Measurements from ENCODE around the gene NPDC1. TPM values are rescaled to one million over a fixed set of nuclear protein-coding genes. Genes with fewer than 3 reads are reported as not detected.

The NPDC1 gene
- total RNA-seq, 4 donors from 2014 or later: 25.2 to 221 (median 59.2) TPM

DNA sequence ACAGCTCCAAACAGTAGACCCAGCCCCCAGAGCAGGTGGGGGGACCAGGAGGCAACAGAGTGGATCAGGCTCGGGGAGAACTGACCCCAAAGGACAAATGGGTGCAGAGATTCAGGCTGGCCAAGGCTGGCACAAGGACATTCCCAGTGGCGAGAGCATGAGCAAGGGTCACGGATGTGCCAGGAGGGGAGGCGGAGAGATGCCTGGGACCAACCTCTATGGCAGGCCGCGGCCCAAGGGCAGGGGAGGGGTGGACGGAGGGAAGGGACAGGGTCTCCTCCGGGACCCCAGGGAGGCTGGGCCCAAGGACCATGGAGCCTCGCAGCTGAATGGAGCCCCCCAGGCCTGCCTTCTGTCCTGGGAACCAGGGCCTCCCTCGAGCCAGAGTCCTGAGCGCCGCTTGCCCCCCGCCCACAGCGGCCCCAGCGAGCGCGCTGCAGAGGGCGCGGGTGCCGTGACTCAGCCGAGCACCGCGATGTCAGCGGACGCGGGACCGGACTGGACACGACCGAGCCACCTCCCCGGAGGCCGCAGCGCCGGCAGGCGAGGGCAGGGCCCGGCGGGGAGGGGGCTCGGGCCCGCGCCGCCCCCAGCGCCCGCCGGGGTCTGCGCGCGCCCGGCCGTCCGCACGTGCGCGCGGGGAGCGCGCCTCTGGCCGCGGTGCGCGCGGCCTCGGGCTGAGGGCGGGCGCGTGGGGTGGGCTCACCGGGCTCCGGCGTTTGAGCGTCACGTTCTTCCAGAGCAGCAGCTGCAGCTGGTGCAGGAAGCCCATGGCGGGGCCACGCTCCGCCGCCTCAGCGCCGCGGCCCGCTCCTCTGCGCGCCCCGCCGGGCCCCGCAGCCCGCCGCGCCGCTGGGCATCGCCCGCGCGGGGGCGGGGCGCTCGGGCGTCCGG is 18.4 kb downstream of the NPDC1 start, which contains the start of gene ABCA2:
ABCA2 (minus strand) TSS at position 869 of the 894 bp plus-strand sequence; CDS start at position 772, 97 bp downstream.
- Histone ChIP-seq H3K36me3 (no peaks in the 10 kb centered on the region), H3K4me1 (peaks cover 0 to 18% of the 10 kb centered on the region in 2 donors), H3K27ac (peak within 1 kb of the TSS; percentile 1 to 63), H3K27me3 (no peaks in the 10 kb centered on the region), H3K4me3 (peak within 1 kb of the TSS; percentile 40 to 42), H3K9me3 (no peaks in the 10 kb centered on the region)
- intact Hi-C loops (cut with DNase I; ENCODE audit: low total_unique reads): no loop called here
- no peak for DNase-seq
- TF ChIP-seq POLR2A (IDR thresholded peaks at IDR 0.05): no peak
- TF ChIP-seq, protein P1, sequence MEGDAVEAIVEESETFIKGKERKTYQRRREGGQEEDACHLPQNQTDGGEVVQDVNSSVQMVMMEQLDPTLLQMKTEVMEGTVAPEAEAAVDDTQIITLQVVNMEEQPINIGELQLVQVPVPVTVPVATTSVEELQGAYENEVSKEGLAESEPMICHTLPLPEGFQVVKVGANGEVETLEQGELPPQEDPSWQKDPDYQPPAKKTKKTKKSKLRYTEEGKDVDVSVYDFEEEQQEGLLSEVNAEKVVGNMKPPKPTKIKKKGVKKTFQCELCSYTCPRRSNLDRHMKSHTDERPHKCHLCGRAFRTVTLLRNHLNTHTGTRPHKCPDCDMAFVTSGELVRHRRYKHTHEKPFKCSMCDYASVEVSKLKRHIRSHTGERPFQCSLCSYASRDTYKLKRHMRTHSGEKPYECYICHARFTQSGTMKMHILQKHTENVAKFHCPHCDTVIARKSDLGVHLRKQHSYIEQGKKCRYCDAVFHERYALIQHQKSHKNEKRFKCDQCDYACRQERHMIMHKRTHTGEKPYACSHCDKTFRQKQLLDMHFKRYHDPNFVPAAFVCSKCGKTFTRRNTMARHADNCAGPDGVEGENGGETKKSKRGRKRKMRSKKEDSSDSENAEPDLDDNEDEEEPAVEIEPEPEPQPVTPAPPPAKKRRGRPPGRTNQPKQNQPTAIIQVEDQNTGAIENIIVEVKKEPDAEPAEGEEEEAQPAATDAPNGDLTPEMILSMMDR (IDR thresholded peaks at IDR 0.05): no peak

DNA sequence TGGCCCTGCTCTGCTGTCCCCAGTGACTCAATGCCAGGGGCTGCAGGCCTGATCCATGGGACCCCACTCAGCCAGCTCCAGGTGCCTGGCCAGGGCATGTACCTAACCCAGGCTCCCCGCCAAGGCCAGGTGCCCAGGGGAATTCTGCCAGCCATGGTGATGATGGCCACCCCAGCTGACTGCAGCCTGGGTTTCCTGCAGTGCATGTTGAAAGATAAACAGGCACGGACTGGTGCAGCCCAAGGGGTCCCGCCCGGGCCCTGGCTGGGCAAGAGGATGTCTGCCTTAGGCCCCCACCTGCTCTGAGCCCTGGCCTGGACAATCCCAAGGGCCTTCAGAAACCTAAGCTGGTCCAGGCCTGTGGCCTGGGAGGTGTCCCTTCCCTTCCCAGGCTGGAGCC is 19.1 kb downstream of the NPDC1 start:
- Histone ChIP-seq H3K27ac (no peak overlapping the region), H3K4me3 (no peak overlapping the region), H3K4me1 (peaks cover 0 to 18% of the 10 kb centered on the region in 2 donors), H3K36me3 (no peaks in the 10 kb centered on the region), H3K9me3 (no peaks in the 10 kb centered on the region), H3K27me3 (no peaks in the 10 kb centered on the region)
- TF ChIP-seq, protein P1 (IDR thresholded peaks at IDR 0.05): no peak
- TF ChIP-seq POLR2A (IDR thresholded peaks at IDR 0.05): no peak
- intact Hi-C loops (cut with DNase I; ENCODE audit: low total_unique reads): no loop called here
- DNase-seq: no peak

DNA sequence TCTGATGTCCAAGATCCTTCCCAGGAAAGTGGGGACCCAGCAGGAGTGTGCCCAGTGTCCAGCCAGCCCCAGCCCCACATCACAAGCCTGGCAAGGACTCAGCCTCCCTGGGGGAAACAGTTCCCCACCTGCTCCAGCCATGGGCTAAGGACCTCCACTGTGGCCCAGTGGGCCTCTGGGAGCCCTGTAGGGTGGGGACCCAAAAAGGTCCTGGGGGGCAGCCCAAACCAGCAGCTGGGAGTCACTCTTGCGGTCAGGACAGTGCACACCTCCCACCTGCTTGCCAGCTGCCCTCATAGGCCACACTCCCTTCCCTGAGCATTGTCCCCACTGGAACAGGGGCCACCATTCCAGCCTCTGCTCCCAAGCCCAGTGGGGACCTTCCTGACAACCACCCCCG is 19.6 kb downstream of the NPDC1 start:
- H3K4me1 ChIP-seq: peaks cover 0 to 18% of the 10 kb centered on the region in 2 donors
- no peak for TF ChIP-seq POLR2A (IDR thresholded peaks at IDR 0.05)
- TF ChIP-seq, protein P1 (IDR thresholded peaks at IDR 0.05): no peak
- no peaks in the 10 kb centered on the region for H3K27me3 ChIP-seq
- H3K27ac ChIP-seq: no peak overlapping the region
- no peaks in the 10 kb centered on the region for H3K9me3 ChIP-seq
- intact Hi-C loops (cut with DNase I; ENCODE audit: low total_unique reads): no loop called here
- H3K4me3 ChIP-seq: no peak overlapping the region
- DNase-seq: no peak
- no peaks in the 10 kb centered on the region for H3K36me3 ChIP-seq

DNA sequence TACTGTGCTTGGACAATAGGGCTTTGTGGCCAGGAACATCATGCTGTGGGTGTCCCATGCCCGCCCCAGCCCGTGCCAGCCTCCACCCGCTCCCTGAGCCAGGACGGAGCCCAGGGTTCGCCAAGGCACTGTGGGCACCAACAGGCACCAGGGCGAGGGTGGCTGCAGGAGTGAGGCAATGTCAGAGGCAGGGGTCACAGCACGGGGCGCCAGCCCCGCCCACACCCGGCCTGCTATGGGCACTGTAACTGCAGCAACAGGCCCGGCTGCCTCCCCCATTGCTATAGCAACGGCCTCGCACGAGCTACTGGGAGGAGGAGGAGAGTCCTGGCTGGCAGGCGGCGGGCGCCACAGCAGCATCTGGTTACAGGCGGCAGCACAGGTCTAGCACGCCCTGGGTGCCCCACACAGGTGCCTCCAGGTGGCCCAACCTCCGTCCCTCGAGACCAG is 20.4 kb downstream of the NPDC1 start:
- DNase-seq: no peak
- Histone ChIP-seq H3K4me1 (peaks cover 0 to 18% of the 10 kb centered on the region in 2 donors), H3K27me3 (no peaks in the 10 kb centered on the region), H3K9me3 (no peaks in the 10 kb centered on the region), H3K4me3 (no peak overlapping the region), H3K27ac (no peak overlapping the region), H3K36me3 (no peaks in the 10 kb centered on the region)
- intact Hi-C loops (cut with DNase I; ENCODE audit: low total_unique reads): no loop called here
- no peak for TF ChIP-seq POLR2A (IDR thresholded peaks at IDR 0.05)
- TF ChIP-seq, protein P1 (IDR thresholded peaks at IDR 0.05): no peak

DNA sequence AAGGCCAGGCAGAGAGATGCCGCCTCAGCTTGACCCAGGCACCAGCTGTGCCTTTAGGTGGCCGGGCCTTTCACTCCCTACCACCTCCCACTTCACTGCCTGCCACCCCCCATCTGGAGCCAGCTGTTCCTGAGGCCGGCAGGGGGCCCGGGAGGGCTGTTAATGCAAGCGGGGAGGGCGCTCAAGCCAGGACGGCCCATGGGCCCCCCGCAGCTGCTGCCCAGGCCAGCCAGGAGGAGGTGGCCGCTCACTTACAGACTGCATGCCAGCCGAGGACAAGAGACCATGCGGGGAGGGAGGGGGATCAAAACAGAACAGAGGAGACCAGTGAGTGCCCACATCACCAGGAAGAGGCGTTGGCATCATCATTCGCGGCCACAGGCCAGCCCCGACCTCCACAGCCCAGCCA is 22.4 kb downstream of the NPDC1 start:
- no peak for DNase-seq
- intact Hi-C loops (cut with DNase I; ENCODE audit: low total_unique reads): no loop called here
- Histone ChIP-seq H3K4me1 (peaks cover 0 to 9% of the 10 kb centered on the region in 2 donors), H3K9me3 (no peaks in the 10 kb centered on the region), H3K27ac (no peak overlapping the region), H3K36me3 (no peaks in the 10 kb centered on the region), H3K27me3 (no peaks in the 10 kb centered on the region), H3K4me3 (no peak overlapping the region)
- no peak for TF ChIP-seq POLR2A (IDR thresholded peaks at IDR 0.05)
- TF ChIP-seq, protein P1 (IDR thresholded peaks at IDR 0.05): no peak
